Left lobe of liver (tissue), 2 donors: ENCODE measurements around the gene LIF. TPM values are rescaled to one million over a fixed set of nuclear protein-coding genes. Genes with fewer than 3 reads are reported as not detected.

Experiments
- ATAC-seq: fragments of 200-7000 bp; cut with Tn5 transposase; one replicate; pipeline ENCODE4 v1.9.1; 2020; ENCODE audit warnings: mild to moderate bottlenecking, moderate library complexity
- DNase-seq: peaks from one replicate; pipeline ENCODE4 v3.0.0-alpha.2; 2020; ENCODE audit warnings: low spot score
- total RNA-seq: library from RNA; stranded (reverse); gene quantifications from one replicate; pipeline ENCODE4 v1.2.1, GENCODE V29; 2021
- donor health status: DM: no; HTN: no; CAD: no; lungs with moderate emphysema.
- donor health status: DM: no; HTN: yes; CAD: no.

The LIF gene
- total RNA-seq, 1 donor from 2014 or later, result 0.38 TPM

DNA sequence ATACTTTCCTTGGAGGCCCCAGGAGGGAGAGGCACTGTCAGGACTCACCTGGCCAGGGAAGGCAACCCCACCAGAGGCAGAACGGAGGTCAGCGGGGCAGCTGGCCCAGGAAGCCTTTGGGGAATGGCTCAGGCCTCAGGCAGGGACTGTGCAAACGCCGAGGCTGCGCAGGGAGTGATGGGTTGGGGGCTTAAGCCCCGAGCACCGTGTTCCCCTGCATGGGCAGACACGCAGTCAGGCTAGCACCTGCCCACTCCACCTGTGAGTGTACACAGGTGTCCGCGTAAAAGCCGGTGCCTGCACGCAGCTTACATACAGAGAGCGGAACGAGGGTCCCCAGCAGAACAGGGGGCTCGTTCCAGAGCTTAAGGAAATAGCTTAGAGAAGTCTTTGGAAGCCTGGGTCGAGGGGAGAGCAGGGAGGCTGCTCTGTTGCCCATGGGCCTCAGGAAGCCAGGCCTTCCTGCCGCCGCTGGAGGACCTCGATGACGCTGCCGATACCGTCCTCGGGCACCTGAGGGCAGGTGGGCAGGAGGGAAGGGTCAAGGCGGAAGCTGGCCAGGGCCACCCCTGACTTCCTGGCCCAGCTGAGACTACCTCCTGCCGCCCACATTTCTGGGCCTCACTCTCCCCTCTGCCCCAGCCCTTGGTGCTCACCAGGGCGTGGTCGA, 38.8 kb upstream of the LIF start:
- ATAC-seq, result no peak
- no peak for DNase-seq

DNA sequence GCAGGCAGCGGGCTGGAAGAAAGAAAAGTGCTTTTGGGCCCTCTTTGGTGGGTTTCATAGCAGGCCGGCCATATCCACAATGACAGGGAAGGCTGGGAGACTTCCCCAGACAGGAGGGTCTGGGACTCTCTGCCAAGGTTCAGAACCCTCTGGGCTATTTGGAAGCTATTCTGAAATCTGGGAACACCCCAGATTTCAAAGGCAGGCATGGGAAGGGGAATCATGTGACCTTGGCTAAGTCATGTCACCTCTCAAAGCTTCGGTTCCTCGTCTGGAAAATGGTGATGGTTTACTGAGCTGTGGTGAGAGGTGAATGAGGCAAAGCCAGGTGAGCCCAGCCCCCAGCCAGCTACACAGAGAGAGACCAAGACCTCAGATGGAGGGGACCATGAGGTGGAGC, 38.1 kb upstream of the LIF start:
- DNase-seq (no peak), ATAC-seq (no peak)

DNA sequence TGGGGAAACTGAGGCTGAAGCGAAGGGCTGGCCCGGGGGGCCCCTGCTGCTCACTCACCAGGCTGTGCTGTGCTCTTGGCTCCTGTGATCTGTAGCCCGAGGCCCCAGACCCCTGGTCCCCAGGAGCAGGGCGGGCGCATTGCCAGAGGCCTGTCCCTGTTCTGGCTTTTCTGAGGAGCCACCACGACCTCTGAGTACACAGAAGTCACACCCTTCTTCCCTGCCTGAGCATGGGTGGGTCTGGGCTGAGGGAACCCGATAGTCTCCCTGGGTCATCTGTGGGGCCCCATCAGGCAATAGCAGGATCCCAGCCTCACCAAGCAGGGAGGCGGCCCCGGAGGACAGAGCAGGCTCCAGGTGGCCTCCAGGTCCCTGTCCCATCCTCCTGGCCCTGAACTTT, 37.6 kb upstream of the LIF start:
- no peak for ATAC-seq
- DNase-seq, result no peak

GRCh38 chr22:30283342-30283741, 36.8 kb upstream of the LIF start:
- DNase-seq (no peak), ATAC-seq (no peak)

DNA sequence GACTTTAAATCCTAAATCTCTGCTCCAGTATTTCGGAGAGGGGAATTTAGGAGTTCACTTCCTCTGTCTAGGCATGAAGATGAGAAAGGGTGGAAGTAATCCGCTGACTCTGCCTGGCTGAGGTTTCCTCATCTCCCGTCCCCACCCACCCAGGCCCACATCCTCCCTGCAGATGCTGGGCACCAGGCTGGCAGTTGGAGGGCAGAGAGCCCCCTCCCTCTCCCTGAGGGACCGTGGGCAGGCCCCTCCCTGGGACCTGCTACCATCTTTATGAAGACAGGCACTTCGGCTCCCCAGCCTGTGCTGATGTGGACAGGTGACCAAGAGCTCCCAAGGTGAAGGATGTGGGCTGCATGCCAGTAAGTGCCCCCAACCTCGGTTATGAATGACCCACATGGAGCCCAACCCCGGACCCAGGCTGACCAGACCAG, 36.1 kb upstream of the LIF start:
- no peak for ATAC-seq
- no peak for DNase-seq

GRCh38 chr22:30280505-30280904, 33.9 kb upstream of the LIF start:
- DNase-seq (no peak), ATAC-seq (no peak)

GRCh38 chr22:30279932-30280331, 33.4 kb upstream of the LIF start:
- DNase-seq (no peak), ATAC-seq (no peak)

GRCh38 chr22:30279046-30279788, 32.7 kb upstream of the LIF start:
- DNase-seq (no peak), ATAC-seq (peak; percentile 69)

DNA sequence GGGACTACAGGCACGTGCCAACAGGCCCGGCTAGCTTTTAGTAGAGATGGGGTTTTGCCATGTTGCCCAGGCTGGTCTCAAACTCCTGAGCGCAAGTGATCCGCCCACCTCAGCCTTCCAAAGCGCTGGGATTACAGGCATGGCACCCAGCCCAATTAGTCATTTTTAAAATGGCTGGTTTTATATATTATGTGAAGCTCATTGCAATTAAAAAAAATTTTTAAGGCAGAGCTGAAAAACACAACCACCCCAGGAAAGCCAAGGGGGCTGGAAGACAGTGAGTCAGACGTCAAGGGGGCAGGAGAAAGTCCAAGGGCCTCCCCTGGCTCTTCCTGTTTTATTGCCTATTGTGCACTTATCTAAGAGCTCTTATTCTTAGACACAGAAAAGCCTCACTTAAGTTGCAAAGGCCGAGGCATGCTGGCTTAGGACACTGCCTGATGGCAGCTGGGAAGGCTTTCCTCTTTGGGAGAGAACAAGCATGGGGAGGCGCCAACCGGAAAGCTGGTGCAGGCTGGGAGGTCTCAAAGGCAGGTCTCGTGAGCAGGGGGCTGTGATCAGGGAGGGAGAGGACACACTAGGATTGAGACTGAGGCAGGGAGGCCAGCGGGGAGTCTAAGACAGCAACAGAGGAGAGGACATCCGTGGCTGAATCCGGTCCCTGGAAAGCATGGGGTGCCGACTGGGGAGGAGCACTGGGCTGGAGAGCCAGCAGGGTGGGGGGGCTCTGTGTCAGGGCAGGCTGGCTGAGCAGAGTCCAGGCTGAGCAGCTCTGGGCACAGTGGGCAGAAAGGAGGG, 31.2 kb upstream of the LIF start:
- peak; percentile 57 for ATAC-seq
- no peak for DNase-seq

GRCh38 chr22:30276039-30276438, 29.5 kb upstream of the LIF start:
- ATAC-seq (no peak), DNase-seq (no peak)

DNA sequence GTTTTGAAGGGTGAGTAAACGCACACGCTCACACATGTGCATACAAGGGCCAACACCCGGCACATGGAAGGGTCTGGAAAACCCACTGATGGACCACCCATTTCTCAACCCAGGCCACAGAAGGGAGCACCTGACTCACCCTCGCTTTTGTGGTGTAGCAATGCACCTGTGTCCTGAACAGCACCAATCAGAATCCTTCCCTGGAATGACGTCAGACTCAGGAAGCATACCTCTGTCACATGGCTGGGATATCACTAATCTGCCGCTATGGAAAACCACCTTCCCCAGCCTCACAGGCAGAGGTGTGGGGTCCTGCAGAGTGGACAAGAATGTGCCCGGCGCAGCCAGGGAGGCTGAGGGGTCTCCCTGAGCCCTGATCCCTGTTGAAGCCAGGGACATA, 29.1 kb upstream of the LIF start:
- no peak for DNase-seq
- no peak for ATAC-seq

DNA sequence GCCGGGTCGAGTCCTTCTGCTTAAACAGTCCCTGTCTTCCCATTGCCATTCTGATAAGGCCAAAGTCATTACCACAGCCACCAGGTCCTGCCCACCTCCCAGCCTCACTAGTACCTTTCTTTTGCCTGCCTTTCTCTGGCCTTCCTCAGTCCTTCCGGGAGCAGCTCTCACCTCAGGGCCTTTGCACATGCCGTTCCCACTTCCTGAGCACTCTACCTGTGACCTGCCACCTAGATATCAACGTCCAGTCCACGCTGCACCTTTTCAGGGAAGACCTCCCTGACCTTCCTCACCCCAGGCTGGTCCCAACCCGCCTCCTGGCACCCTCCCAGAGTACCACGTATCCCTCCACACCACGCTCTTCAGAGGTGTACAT, 27.9 kb upstream of the LIF start:
- ATAC-seq (no peak), DNase-seq (no peak)

- DNase-seq (no peak), ATAC-seq (no peak)
Observed at GRCh38 chr22:30273711-30274436, 27.3 kb upstream of the LIF start.

DNA sequence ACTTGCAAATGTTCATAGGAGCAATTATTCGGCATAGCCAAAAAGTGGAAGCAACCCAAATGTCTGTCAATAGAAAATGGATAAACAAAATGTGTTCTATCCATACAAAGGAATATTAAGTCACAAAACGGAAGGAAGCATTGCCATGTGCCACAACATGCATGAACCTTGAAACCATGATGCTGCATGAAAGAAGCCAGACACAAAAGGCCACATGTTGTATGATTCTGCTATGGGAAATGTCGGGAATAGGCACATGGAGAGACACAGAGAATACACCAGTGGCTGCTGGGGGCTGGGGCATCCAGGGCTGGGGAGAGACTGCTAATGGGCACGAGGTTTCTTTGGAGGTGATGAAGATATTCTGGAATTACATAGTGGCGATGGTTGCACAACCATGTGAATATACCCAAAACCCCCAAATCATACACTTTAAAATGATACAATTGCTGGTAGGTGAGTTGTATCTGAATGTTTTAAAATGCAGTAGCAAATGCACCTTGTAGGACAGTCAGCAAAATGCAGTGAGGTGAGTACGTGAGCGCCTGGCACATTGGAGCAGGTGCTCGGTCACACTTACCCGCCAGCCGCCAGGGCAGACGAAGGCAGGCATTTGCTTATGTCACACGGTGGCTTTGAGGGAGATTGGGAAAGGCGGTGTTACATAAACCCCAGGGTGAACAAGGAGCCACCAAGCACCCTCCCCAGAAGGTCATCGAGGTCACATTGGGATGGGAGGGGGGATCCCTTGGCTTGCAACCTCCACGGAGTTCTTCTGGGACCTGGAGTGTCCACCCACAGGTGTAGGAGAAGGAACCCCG, 26.4 kb upstream of the LIF start:
- DNase-seq, result no peak

DNA sequence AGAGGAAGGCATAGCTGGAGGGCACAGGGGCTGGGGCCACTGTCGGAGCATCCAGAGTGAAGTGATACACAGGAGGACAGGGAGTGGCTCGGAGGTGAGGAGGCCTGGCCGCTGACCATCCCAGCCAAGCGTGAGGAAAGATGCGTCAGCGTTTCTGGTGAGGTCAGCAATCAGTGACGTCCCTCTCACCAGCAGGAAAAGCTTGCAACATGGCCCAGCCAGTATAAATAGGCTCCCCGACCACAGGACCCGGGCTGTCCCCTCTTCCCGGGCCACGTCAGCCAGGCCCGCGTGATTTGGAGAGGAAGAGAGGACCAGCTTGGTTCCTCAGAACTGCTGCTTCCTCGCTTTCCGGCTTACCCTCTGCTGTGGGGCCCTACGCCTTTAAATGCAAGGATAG, 24.3 kb upstream of the LIF start:
- peak; percentile 65 for DNase-seq
- ATAC-seq, result peak; percentile 64

More for the DNA sequence above, 26.4 kb upstream of the LIF start:
- no peak for ATAC-seq

- no peak for ATAC-seq
- DNase-seq, result no peak
Observed at GRCh38 chr22:30268331-30268730, 21.8 kb upstream of the LIF start.

DNA sequence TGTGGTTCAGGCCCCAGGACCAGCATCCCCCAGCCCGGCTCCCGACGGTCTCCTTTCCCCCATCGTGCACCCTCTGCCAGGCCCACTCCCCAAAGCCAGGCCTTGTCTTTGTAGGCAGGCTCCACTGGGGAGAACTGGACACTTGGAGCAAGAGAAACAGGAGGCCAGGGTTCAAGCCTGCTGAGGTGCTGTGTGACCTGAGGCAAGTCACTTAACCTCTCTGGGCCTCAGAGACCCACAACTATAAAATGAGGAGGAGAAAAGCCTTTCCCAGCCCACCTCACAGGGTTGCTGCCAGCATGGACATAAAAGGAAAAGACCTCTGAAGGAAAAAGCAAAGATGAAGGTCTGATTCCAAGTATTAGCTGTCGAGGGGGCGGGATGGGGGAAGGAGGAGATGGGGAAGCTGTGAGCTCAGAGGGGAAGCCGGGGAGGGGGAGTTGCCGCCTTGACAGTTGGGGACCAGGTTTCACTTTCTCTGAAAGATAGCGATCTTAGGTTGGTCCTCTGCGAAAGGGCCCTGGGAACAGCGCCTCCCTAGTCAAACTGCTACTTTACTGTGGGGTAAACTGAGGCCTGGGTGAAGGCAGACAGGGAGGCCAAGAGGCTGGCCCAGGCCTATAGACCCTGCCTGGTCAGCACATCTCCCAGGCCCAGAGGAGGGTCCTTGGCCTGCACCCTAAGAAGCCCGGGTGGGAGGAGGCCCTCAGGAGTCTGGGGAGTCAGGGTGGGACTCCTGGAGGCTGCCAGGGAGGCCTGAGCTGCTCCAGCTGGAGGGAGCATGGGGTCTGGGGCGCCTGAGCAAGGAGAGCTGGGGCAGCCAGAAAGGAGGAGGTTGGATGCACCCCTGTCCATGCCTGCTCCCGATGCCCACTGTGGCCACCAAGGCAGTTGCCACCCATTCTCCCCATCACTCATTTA, 21.1 kb upstream of the LIF start:
- DNase-seq, result no peak
- ATAC-seq, result no peak

- no peak for ATAC-seq
- peak; percentile 68 for DNase-seq
Observed at GRCh38 chr22:30266445-30267381, 20.2 kb upstream of the LIF start, which contains the start of gene OSM. Gene OSM (minus strand): TSS chr22:30266851. CDS start chr22:30266799, 52 bp downstream.
